Tibial artery (tissue), 4 donors: ENCODE measurements around the gene ADAM10.

Source experiments
- DNase-seq, 2 donors: peaks; one replicate each; pipeline ENCODE4 v3.0.0-alpha.2; 2019
- H3K27ac ChIP-seq, 2 donors: fragments of 200-600 bp; sonication (generic) in 1 of 2; 1 replicate in 1 of 2; 2 replicates in 1 of 2; pipeline ENCODE4 v1.5.1; 2018 to 2019; ENCODE audit warnings: mild to moderate bottlenecking in 1 of 2
- H3K27me3 ChIP-seq, 2 donors: fragments of 200-600 bp; sonication (generic) in 1 of 2; one replicate each; pipeline versions ENCODE4 v1.5.1 to v1.6.0; 2016 to 2019
- H3K36me3 ChIP-seq, 3 donors: fragments of 200-600 bp; sonication (generic) in 2 of 3; one replicate each; pipeline ENCODE4 v1.5.1; 2016 to 2019; ENCODE audit warnings: mild to moderate bottlenecking in 2 of 3
- H3K4me1 ChIP-seq, 4 donors: fragments of 200-600 bp; sonication (generic) in 2 of 4; 1 replicate in 3 of 4; 2 replicates in 1 of 4; pipeline ENCODE4 v1.5.1; 2016 to 2019
- H3K4me3 ChIP-seq, 2 donors: fragments of 200-600 bp; sonication (generic) in 1 of 2; 1 replicate in 1 of 2; 2 replicates in 1 of 2; pipeline ENCODE4 v1.5.1; 2018 to 2019; ENCODE audit warnings: mild to moderate bottlenecking in 2 of 2
- H3K9me3 ChIP-seq, 3 donors: fragments of 200-600 bp; sonication (generic) in 1 of 3; one replicate each; pipeline ENCODE4 v1.5.1; 2016 to 2019
- CTCF ChIP-seq, 2 experiments: fragments of 200-600 bp in 1 of 2; fragments of 450-650 bp in 1 of 2; IDR thresholded peaks; one replicate each; pipeline ENCODE4 v1.5.1; 2017 to 2019; ENCODE audit warnings: antibody characterized with exemption in 2 of 2, mild to moderate bottlenecking in 1 of 2, moderate library complexity in 1 of 2
- intact Hi-C: fragments of 100-400 bp; cut with DNase I; formaldehyde crosslinking; loops from one replicate; pipeline ENCODE4 v1.15.0; 2023; ENCODE audit warnings: low total_unique reads

The ADAM10 gene

DNA sequence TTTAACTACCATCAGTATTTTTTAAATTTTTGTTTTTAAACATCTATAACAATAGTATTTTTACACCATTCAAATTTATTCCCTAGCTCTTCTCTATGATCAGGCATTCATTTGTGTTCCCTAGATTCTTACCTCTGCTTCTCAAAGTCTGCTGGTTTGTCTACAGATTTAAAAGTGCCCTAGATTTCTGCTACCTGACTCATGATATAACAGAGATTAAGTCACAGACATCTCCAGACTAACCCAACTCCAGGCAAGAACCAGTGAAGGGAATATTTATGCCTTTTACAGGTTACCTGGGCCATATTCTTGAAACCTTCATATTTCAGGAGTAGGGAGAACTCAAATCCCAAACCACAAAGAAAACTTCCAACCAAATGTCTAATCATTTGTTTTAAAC lies 38.8 kb downstream of the ADAM10 start:
- Histone ChIP-seq H3K4me1 (no peaks in the 10 kb centered on the region), H3K27ac (no peak overlapping the region), H3K36me3 (peaks cover 0 to 14% (median 0%) of the 10 kb centered on the region in 3 donors), H3K4me3 (no peak overlapping the region), H3K27me3 (no peaks in the 10 kb centered on the region), H3K9me3 (no peaks in the 10 kb centered on the region)
- intact Hi-C loops = no loop called here
- DNase-seq = no peak
- TF ChIP-seq CTCF (IDR thresholded peaks at IDR 0.05) = no peak

GRCh38 chr15:58707397-58707796 lies 42.1 kb downstream of the ADAM10 start:
- DNase-seq = no peak
- no peak for TF ChIP-seq CTCF (IDR thresholded peaks at IDR 0.05)
- H3K9me3 ChIP-seq = no peaks in the 10 kb centered on the region
- no peaks in the 10 kb centered on the region for H3K36me3 ChIP-seq
- H3K4me3 ChIP-seq = no peak overlapping the region
- no peak overlapping the region for H3K27ac ChIP-seq
- H3K27me3 ChIP-seq = no peaks in the 10 kb centered on the region
- intact Hi-C loops = no loop called here
- H3K4me1 ChIP-seq = no peaks in the 10 kb centered on the region

DNA sequence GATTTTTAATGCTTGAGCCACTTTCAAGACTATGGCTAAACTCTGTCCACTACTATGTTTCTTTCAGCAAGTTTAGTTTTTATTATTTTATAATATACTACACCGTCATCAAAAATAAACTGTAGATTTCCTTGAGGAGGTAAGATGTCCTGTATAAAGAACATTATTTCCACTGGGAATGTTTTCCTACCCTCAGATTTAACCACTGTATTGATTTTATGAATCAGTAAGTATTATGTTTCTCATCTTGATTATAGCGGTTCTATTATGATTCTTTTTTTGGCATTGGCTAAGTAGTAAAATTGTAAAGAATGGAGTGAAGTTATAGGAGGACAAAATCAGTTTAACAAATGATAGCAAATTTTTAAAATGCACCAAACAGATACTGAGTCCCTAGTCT lies 44.4 kb downstream of the ADAM10 start:
- no peak overlapping the region for H3K4me3 ChIP-seq
- intact Hi-C loops = no loop called here
- DNase-seq = no peak
- TF ChIP-seq CTCF (IDR thresholded peaks at IDR 0.05) = no peak
- peaks cover 0 to 8% (median 0%) of the 10 kb centered on the region in 3 donors for H3K36me3 ChIP-seq
- H3K27me3 ChIP-seq = no peaks in the 10 kb centered on the region
- H3K9me3 ChIP-seq = no peaks in the 10 kb centered on the region
- H3K27ac ChIP-seq = no peak overlapping the region
- no peaks in the 10 kb centered on the region for H3K4me1 ChIP-seq

DNA sequence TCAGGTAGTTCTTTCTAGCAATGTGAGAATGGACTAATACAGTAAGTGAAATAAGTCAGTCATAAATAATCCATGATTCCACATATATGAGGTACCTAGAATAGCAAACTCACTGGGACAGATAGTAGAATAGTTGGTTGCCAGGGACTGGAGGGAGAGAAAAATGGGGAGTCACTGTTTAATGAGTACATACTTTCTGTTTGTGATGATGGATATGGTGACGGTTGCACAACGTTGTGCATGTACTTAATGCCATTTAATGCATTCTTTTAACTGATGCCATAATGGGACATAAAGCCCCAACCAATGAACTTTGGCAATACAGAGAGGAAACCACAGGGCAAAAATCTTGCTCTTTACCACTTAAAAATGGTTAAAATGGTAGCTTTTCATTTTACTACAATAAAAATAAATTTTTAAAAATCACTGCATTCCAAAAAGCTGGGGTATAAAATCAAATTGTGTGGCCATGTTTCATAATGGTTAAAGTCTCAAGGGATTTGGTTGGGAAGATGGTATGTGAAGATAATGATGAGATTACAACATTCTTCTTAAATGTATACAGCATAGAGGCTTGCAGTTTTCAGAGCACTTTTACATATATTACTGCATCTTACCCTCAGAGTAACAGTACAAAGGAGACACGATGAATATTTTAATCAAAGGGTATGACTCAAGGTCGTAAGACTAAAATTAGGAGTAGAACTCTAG lies 45.2 kb downstream of the ADAM10 start:
- intact Hi-C loops = no loop called here
- Histone ChIP-seq H3K36me3 (peaks cover 0 to 8% (median 0%) of the 10 kb centered on the region in 3 donors), H3K27ac (no peak overlapping the region), H3K4me3 (no peak overlapping the region), H3K4me1 (no peaks in the 10 kb centered on the region), H3K9me3 (no peaks in the 10 kb centered on the region), H3K27me3 (no peaks in the 10 kb centered on the region)
- no peak for DNase-seq
- TF ChIP-seq CTCF (IDR thresholded peaks at IDR 0.05) = no peak

- Histone ChIP-seq H3K27me3 (no peaks in the 10 kb centered on the region), H3K4me1 (no peaks in the 10 kb centered on the region), H3K4me3 (no peak overlapping the region), H3K9me3 (no peaks in the 10 kb centered on the region), H3K27ac (no peak overlapping the region), H3K36me3 (peaks cover 0 to 8% (median 0%) of the 10 kb centered on the region in 3 donors)
- intact Hi-C loops = no loop called here
- no peak for TF ChIP-seq CTCF (IDR thresholded peaks at IDR 0.05)
- no peak for DNase-seq
Observed at GRCh38 chr15:58703610-58704009, 45.9 kb downstream of the ADAM10 start.
